ENCODE measurements around the gene ATP11C. TPM values are rescaled to one million over a fixed set of nuclear protein-coding genes. Genes with fewer than 3 reads are reported as not detected.

ATP11C gene
- total and polyA plus RNA-seq, 2 of the 4 experiments (the other 2 are of a cell fraction) = 19.3 to 40.0 TPM

- H3K4me2 ChIP-seq (ENCODE audit: low read depth, low read length) = peak overlapping the region; percentile 46
- no TSS peak for BruUV-seq (replicated peaks)
- ChIA-PET CTCF (no interaction called here), POLR2A (ENCODE audit: unreplicated experiment) (no interaction called here)
- no peak for TF ChIP-seq CEBPB (IDR thresholded peaks at IDR 0.05; ENCODE audit: low read depth, low read length)
- TF ChIP-seq, protein P1, sequence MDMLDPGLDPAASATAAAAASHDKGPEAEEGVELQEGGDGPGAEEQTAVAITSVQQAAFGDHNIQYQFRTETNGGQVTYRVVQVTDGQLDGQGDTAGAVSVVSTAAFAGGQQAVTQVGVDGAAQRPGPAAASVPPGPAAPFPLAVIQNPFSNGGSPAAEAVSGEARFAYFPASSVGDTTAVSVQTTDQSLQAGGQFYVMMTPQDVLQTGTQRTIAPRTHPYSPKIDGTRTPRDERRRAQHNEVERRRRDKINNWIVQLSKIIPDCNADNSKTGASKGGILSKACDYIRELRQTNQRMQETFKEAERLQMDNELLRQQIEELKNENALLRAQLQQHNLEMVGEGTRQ (IDR thresholded peaks at IDR 0.05; ENCODE audit: low read depth, low read length) = no peak
- no peak for TF ChIP-seq CHD1 (IDR thresholded peaks at IDR 0.05; ENCODE audit: low read depth, low read length)
- TF ChIP-seq SMC3 (IDR thresholded peaks at IDR 0.05; ENCODE audit: low read depth, low read length) = no peak
- TF ChIP-seq FOS (IDR thresholded peaks at IDR 0.05; ENCODE audit: low read depth, low read length) = no peak
- TF ChIP-seq RCOR1 (IDR thresholded peaks at IDR 0.05; ENCODE audit: insufficient replicate concordance, low read length) = no peak
- no peak for TF ChIP-seq MXI1 (IDR thresholded peaks at IDR 0.05; ENCODE audit: borderline replicate concordance, low read depth, low read length)
- TF ChIP-seq RAD21 (IDR thresholded peaks at IDR 0.05; ENCODE audit: low read length) = no peak
- TF ChIP-seq CTCF (conservative IDR thresholded peaks at IDR 0.05; ENCODE audit: low read depth, low read length) = no peak
- TF ChIP-seq RFX5 (IDR thresholded peaks at IDR 0.05; ENCODE audit: low read depth, low read length) = no peak
- TF ChIP-seq MAZ (IDR thresholded peaks at IDR 0.05; ENCODE audit: borderline replicate concordance, low read depth, low read length) = no peak
- TF ChIP-seq, protein P2, sequence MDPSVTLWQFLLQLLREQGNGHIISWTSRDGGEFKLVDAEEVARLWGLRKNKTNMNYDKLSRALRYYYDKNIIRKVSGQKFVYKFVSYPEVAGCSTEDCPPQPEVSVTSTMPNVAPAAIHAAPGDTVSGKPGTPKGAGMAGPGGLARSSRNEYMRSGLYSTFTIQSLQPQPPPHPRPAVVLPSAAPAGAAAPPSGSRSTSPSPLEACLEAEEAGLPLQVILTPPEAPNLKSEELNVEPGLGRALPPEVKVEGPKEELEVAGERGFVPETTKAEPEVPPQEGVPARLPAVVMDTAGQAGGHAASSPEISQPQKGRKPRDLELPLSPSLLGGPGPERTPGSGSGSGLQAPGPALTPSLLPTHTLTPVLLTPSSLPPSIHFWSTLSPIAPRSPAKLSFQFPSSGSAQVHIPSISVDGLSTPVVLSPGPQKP (IDR thresholded peaks at IDR 0.05; ENCODE audit: borderline replicate concordance, low read depth, low read length) = no peak
- TF ChIP-seq BHLHE40 (IDR thresholded peaks at IDR 0.05; ENCODE audit: low read depth, low read length) = no peak
- no peak for TF ChIP-seq NFE2L2 (IDR thresholded peaks at IDR 0.05; ENCODE audit: low read depth, low read length)
- H2BK5ac ChIP-seq (ENCODE audit: low read depth, low read length, poor library complexity, severe bottlenecking) = no peak overlapping the region
- intact Hi-C loops (cut with micrococcal nuclease) = no loop called here
- 0 out of 2 replicates have a peak, but pooled peaks cover 2% of the 10 kb centered on the region for H3K9me3 ChIP-seq (ENCODE audit: control insufficient read depth, insufficient read depth, low read length)
- 13% methylated on average over 1 of the region's 8 CpGs; no CpG with 5 or more reads in 1 of the 2 experiments for WGBS, 2 experiments (ENCODE audit: extremely low coverage in 2 of 2, insufficient read length in 1 of 2)
- H3K23ac ChIP-seq (ENCODE audit: low read depth, low read length) = no peak overlapping the region
- no peak overlapping the region for H4K91ac ChIP-seq (ENCODE audit: insufficient read depth, low read depth, low read length)
- in situ Hi-C loops (cut with MboI; ENCODE audit: low sequenced_read_pairs) = no loop called here
- H4K5ac ChIP-seq (ENCODE audit: low read depth, low read length) = no peak overlapping the region
- peaks cover 3 to 8% of the 10 kb centered on the region in 2 experiments; a peak in 1 of 4 replicates for H3K79me1 ChIP-seq (ENCODE audit: low read depth in 1 of 2, low read length in 2 of 2)
- no peak overlapping the region for H3K4me3 ChIP-seq (ENCODE audit: insufficient read depth, low read depth, low read length)
- H2BK15ac ChIP-seq (ENCODE audit: low read depth, low read length) = no peak overlapping the region
- DNase-seq (peak; percentile 23), ATAC-seq (ENCODE audit: low read depth) (no peak)
- no peak overlapping the region for H3K14ac ChIP-seq (replicated peaks; ENCODE audit: low read depth, low read length)
- H4K8ac ChIP-seq (ENCODE audit: low read depth in 2 of 2, low read length in 2 of 2) = no peak overlapping the region
- no peak overlapping the region for H2BK120ac ChIP-seq (ENCODE audit: low read depth, low read length)
- peaks cover 3% of the 10 kb centered on the region; the same call in 1 of the 2 replicates for H4K20me1 ChIP-seq (ENCODE audit: insufficient read depth, low read length)
- H2AK5ac ChIP-seq (ENCODE audit: low read depth, low read length) = no peak overlapping the region
- no peak overlapping the region for H2AFZ ChIP-seq (replicated peaks; ENCODE audit: low read length, poor library complexity)
- no peak overlapping the region for H3K4ac ChIP-seq (ENCODE audit: low read depth, low read length)
- H3K18ac ChIP-seq (ENCODE audit: low read depth, low read length) = no peak overlapping the region
- 0 out of 2 replicates have a peak, but pooled peaks cover 2% of the 10 kb centered on the region for H3K4me1 ChIP-seq (ENCODE audit: control insufficient read depth, insufficient read depth, low read length)
- H2AK9ac ChIP-seq (replicated peaks; ENCODE audit: low read depth, low read length, poor library complexity) = no peak overlapping the region
- H3K27me3 ChIP-seq (ENCODE audit: control insufficient read depth, insufficient read depth, low read length) = no peaks in the 10 kb centered on the region
- H2BK20ac ChIP-seq (ENCODE audit: low read depth, low read length) = no peak overlapping the region
- dilution Hi-C loops (cut with HindIII; ENCODE audit: low sequenced_read_pairs, unreplicated experiment) = no loop called here
- H3K9me1 ChIP-seq (ENCODE audit: insufficient read depth, low read length) = no peaks in the 10 kb centered on the region
- H3K27ac ChIP-seq (ENCODE audit: insufficient read depth, low read length) = no peak overlapping the region
- H3K36me3 ChIP-seq (ENCODE audit: control insufficient read depth, insufficient read depth, low read length) = no peaks in the 10 kb centered on the region
- H3K56ac ChIP-seq (ENCODE audit: extremely low read depth, insufficient read depth, low read length) = no peak overlapping the region
- no peak overlapping the region for H3K9ac ChIP-seq (ENCODE audit: low read depth, low read length)
These were observed 90.3 kb downstream of the ATP11C start for GRCh38 chrX:139842326-139843185.
